Measurements from ENCODE around the gene SYT1. TPM values are rescaled to one million over a fixed set of nuclear protein-coding genes. Genes with fewer than 3 reads are reported as not detected.

The SYT1 gene
- total RNA-seq, 1 donor from 2014 or later: 2.1 TPM

DNA sequence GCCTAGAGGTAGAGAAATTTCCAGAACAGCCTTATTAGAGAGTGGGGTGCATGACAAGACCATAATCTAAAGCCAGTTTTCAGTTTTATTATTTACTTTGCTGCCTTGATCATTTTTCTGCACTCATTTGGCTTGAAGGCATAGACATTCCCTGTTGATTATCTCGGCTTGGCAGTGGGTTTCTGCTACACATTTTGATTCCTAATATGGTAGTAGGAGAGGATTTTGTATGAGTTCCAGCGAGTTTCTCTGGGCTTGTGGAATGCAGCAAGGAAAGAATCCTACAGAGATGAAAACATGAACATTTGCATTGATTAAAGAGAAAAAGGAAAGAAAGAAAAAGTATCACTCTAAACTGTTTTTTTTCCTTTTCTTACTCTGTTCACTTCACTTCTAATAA is 545.0 kb downstream of the SYT1 start:
- no peak overlapping the region for H3K9ac ChIP-seq (ENCODE audit: low read depth in 1 of 3, low read length in 3 of 3)
- H3K27ac ChIP-seq (ENCODE audit: low read depth, low read length): no peak overlapping the region
- no peaks in the 10 kb centered on the region for H3K27me3 ChIP-seq (ENCODE audit: control insufficient read depth in 3 of 3, insufficient read depth in 3 of 3, low read length in 3 of 3)

DNA sequence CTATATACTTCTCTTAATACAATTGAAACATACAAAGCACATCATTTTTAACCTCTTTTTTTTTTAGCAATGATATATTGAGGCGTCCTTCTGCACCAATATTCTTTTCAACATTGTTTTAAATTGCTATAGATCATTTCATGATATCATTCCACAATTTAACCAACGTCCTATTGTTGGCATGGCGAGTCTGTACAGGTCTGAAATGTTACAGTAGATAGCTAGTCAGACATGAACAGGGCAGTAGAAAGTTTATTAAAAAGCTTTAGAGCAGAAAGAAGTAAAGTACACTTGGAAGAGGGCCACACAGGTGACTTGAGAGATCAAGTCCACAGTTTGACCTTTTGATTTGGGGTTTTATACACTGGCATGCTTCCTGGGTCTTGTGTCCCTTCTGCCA is 547.2 kb downstream of the SYT1 start:
- Histone ChIP-seq H3K36me3 (ENCODE audit: control insufficient read depth in 3 of 3, insufficient read depth in 3 of 3, low read length in 3 of 3) (no peaks in the 10 kb centered on the region), H3K27ac (ENCODE audit: low read depth, low read length) (no peak overlapping the region), H3K4me3 (ENCODE audit: low read length in 3 of 3) (no peak overlapping the region), H3K9me3 (ENCODE audit: control insufficient read depth in 3 of 3, low read length in 3 of 3) (no peaks in the 10 kb centered on the region), H3K9ac (ENCODE audit: low read depth in 1 of 3, low read length in 3 of 3) (no peak overlapping the region), H3K4me1 (ENCODE audit: control insufficient read depth in 3 of 3, insufficient read depth in 3 of 3, low read length in 3 of 3) (peaks cover 0 to 2% (median 0%) of the 10 kb centered on the region in 3 donors), H3K27me3 (ENCODE audit: control insufficient read depth in 3 of 3, insufficient read depth in 3 of 3, low read length in 3 of 3) (no peaks in the 10 kb centered on the region)

More for the DNA sequence above, 545.0 kb downstream of the SYT1 start:
- Histone ChIP-seq H3K36me3 (ENCODE audit: control insufficient read depth in 3 of 3, insufficient read depth in 3 of 3, low read length in 3 of 3) (no peaks in the 10 kb centered on the region), H3K4me3 (ENCODE audit: low read length in 3 of 3) (no peak overlapping the region), H3K4me1 (ENCODE audit: control insufficient read depth in 3 of 3, insufficient read depth in 3 of 3, low read length in 3 of 3) (peaks cover 0 to 2% (median 0%) of the 10 kb centered on the region in 3 donors), H3K9me3 (ENCODE audit: control insufficient read depth in 3 of 3, low read length in 3 of 3) (no peaks in the 10 kb centered on the region)

DNA sequence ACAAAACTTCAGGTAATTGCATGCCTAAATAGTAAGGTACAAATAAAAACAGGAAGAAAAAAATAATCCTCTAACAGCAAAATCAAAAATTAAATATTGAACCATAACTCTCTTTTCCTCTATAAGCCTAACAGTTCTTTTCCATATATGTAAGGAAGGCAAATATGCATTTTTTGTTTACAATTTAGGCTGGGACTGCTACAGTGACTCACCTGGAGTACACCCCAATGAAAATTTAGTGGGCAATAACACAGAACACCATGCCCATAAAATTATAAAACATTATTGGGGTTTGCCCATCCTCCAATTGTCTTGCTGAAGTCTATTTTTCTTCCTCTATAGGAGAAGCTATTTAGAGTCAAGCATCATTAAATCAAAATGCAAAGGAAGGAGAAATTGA is 549.2 kb downstream of the SYT1 start:
- H3K4me3 ChIP-seq (ENCODE audit: low read length in 3 of 3): no peak overlapping the region
- no peak overlapping the region for H3K27ac ChIP-seq (ENCODE audit: low read depth, low read length)
- no peaks in the 10 kb centered on the region for H3K27me3 ChIP-seq (ENCODE audit: control insufficient read depth in 3 of 3, insufficient read depth in 3 of 3, low read length in 3 of 3)
- no peaks in the 10 kb centered on the region for H3K36me3 ChIP-seq (ENCODE audit: control insufficient read depth in 3 of 3, insufficient read depth in 3 of 3, low read length in 3 of 3)
- H3K4me1 ChIP-seq (ENCODE audit: control insufficient read depth in 3 of 3, insufficient read depth in 3 of 3, low read length in 3 of 3): no peaks in the 10 kb centered on the region
- no peak overlapping the region for H3K9ac ChIP-seq (ENCODE audit: low read depth in 1 of 3, low read length in 3 of 3)
- H3K9me3 ChIP-seq (ENCODE audit: control insufficient read depth in 3 of 3, low read length in 3 of 3): no peaks in the 10 kb centered on the region

DNA sequence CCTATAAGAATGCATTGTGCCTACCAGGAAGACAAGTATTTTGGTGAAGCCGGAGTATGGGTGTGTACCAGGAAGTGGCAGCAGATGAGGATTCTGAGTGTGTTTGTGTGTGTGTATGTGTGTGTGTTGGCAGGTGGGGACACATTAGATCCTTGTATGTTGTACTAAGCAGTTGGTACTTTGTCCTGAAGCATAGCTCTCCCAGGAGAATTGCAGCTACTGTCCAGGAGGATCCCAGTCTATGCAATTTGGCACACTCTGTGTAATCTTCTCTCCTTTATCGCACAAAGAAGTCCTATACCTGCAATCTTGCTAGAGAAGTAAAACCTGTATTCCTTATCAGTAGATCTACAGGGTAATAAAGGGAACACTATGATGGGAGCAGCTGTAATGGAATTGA is 549.7 kb downstream of the SYT1 start:
- H3K36me3 ChIP-seq (ENCODE audit: control insufficient read depth in 3 of 3, insufficient read depth in 3 of 3, low read length in 3 of 3): no peaks in the 10 kb centered on the region
- no peak overlapping the region for H3K9ac ChIP-seq (ENCODE audit: low read depth in 1 of 3, low read length in 3 of 3)
- no peaks in the 10 kb centered on the region for H3K27me3 ChIP-seq (ENCODE audit: control insufficient read depth in 3 of 3, insufficient read depth in 3 of 3, low read length in 3 of 3)
- no peak overlapping the region for H3K4me3 ChIP-seq (ENCODE audit: low read length in 3 of 3)
- H3K4me1 ChIP-seq (ENCODE audit: control insufficient read depth in 3 of 3, insufficient read depth in 3 of 3, low read length in 3 of 3): no peaks in the 10 kb centered on the region
- no peaks in the 10 kb centered on the region for H3K9me3 ChIP-seq (ENCODE audit: control insufficient read depth in 3 of 3, low read length in 3 of 3)
- H3K27ac ChIP-seq (ENCODE audit: low read depth, low read length): no peak overlapping the region

DNA sequence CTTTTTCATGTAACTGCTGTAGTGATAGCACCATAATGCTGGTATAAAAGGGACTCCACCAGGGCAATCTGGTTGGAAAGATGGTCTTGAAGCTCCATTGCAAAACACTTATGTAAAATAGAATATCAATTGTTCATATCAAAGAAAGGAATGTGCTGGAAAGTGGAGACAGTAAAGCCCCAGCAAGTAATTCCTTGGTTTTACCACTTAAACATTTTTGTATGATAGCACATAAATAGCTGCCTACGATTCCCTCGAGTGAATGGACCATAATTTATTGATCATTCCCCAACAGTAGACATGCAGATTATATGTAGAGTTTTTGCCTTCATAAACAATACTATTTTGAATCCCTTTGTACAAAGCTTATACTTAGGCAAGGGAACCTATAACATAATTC is 550.7 kb downstream of the SYT1 start:
- H3K27me3 ChIP-seq (ENCODE audit: control insufficient read depth in 3 of 3, insufficient read depth in 3 of 3, low read length in 3 of 3): no peaks in the 10 kb centered on the region
- no peak overlapping the region for H3K27ac ChIP-seq (ENCODE audit: low read depth, low read length)
- H3K4me3 ChIP-seq (ENCODE audit: low read length in 3 of 3): no peak overlapping the region
- no peaks in the 10 kb centered on the region for H3K36me3 ChIP-seq (ENCODE audit: control insufficient read depth in 3 of 3, insufficient read depth in 3 of 3, low read length in 3 of 3)
- no peak overlapping the region for H3K9ac ChIP-seq (ENCODE audit: low read depth in 1 of 3, low read length in 3 of 3)
- no peaks in the 10 kb centered on the region for H3K9me3 ChIP-seq (ENCODE audit: control insufficient read depth in 3 of 3, low read length in 3 of 3)
- no peaks in the 10 kb centered on the region for H3K4me1 ChIP-seq (ENCODE audit: control insufficient read depth in 3 of 3, insufficient read depth in 3 of 3, low read length in 3 of 3)

DNA sequence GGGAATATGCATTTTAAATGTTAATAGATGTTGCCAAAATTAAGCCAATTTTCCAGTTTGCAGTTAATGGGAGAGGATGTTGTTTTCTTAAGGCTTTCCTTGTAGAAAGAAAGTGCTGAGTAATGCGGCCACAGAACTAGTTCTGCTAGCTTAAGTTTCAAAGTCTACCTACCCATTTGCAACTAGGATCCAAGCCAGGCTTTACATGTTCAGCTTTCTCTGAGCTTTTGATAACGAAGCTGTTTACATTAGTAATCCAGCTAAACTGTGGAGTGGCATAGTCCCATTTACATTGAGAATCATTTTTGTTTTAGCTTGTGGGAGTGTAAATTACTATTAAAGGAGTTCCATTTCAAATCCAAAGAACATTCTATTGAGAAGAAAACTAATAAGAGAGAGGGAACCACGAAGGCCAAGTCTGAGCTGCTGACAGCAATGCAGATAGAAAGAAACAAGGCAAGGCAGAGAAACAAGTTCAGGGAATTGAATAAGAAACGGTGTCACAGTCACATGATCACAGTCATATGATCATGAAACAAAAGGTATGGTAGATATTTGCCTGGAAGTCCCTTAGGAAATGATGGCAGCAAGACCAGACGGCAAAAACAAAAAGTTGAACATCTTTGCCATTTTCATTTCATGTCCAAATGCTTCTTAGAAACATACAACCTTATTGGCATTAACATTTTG is 551.3 kb downstream of the SYT1 start:
- H3K27ac ChIP-seq (ENCODE audit: low read depth, low read length): no peak overlapping the region
- H3K36me3 ChIP-seq (ENCODE audit: control insufficient read depth in 3 of 3, insufficient read depth in 3 of 3, low read length in 3 of 3): no peaks in the 10 kb centered on the region
- no peaks in the 10 kb centered on the region for H3K4me1 ChIP-seq (ENCODE audit: control insufficient read depth in 3 of 3, insufficient read depth in 3 of 3, low read length in 3 of 3)
- no peak overlapping the region for H3K9ac ChIP-seq (ENCODE audit: low read depth in 1 of 3, low read length in 3 of 3)
- H3K27me3 ChIP-seq (ENCODE audit: control insufficient read depth in 3 of 3, insufficient read depth in 3 of 3, low read length in 3 of 3): no peaks in the 10 kb centered on the region
- no peak overlapping the region for H3K4me3 ChIP-seq (ENCODE audit: low read length in 3 of 3)
- no peaks in the 10 kb centered on the region for H3K9me3 ChIP-seq (ENCODE audit: control insufficient read depth in 3 of 3, low read length in 3 of 3)

DNA sequence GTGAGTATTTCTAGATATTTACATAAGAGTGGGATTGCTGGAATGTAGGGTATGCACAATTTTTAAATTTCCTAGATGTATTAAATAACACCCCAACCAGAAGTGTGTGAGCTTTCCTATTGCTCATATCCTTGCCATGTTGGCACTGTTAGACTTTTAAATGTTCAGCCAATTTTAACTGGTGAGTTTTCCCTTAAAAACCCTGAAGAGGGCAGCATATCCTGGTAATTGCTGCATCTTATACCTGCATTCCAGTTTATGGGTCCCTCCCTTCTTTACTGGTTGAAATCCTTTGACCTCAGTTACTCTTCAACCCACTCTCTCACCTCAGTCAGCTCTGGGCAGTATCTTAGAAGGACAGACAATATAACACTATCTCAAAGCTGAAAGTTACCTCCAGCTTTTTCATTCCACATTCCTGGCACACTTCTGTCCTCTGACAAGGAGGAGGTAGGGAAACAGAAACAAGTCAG is 555.6 kb downstream of the SYT1 start:
- Histone ChIP-seq H3K4me3 (ENCODE audit: low read length in 3 of 3) (no peak overlapping the region), H3K36me3 (ENCODE audit: control insufficient read depth in 3 of 3, insufficient read depth in 3 of 3, low read length in 3 of 3) (no peaks in the 10 kb centered on the region), H3K27ac (ENCODE audit: low read depth, low read length) (no peak overlapping the region), H3K4me1 (ENCODE audit: control insufficient read depth in 3 of 3, insufficient read depth in 3 of 3, low read length in 3 of 3) (no peaks in the 10 kb centered on the region), H3K9me3 (ENCODE audit: control insufficient read depth in 3 of 3, low read length in 3 of 3) (no peaks in the 10 kb centered on the region), H3K27me3 (ENCODE audit: control insufficient read depth in 3 of 3, insufficient read depth in 3 of 3, low read length in 3 of 3) (no peaks in the 10 kb centered on the region), H3K9ac (ENCODE audit: low read depth in 1 of 3, low read length in 3 of 3) (no peak overlapping the region)

DNA sequence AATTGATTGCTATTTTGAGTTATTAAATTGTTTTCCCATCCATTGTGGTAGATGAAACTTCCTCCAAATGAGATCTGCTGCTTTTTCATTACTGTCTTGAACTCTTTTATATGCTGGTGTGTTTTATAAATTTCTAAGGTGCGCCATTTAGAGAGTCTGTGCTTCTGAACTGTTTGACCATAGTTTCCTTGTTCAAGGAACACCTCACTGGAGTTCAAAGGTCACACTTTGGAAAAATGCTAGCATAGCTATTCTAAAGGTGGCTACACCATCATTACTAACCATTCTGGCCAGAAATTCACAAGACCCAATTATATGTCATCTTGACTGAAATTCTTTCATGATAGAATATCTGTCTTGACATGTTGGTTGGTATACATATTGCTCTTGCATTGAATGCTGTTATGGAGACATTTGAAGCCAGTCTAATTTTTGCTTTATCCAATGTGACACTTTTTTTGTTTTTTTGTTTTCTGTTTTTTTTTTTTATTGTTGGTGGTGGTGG is 556.7 kb downstream of the SYT1 start:
- H3K9ac ChIP-seq (ENCODE audit: low read depth in 1 of 3, low read length in 3 of 3): no peak overlapping the region
- no peak overlapping the region for H3K4me3 ChIP-seq (ENCODE audit: low read length in 3 of 3)
- H3K27me3 ChIP-seq (ENCODE audit: control insufficient read depth in 3 of 3, insufficient read depth in 3 of 3, low read length in 3 of 3): no peaks in the 10 kb centered on the region
- no peaks in the 10 kb centered on the region for H3K36me3 ChIP-seq (ENCODE audit: control insufficient read depth in 3 of 3, insufficient read depth in 3 of 3, low read length in 3 of 3)
- no peaks in the 10 kb centered on the region for H3K4me1 ChIP-seq (ENCODE audit: control insufficient read depth in 3 of 3, insufficient read depth in 3 of 3, low read length in 3 of 3)
- no peak overlapping the region for H3K27ac ChIP-seq (ENCODE audit: low read depth, low read length)
- no peaks in the 10 kb centered on the region for H3K9me3 ChIP-seq (ENCODE audit: control insufficient read depth in 3 of 3, low read length in 3 of 3)

DNA sequence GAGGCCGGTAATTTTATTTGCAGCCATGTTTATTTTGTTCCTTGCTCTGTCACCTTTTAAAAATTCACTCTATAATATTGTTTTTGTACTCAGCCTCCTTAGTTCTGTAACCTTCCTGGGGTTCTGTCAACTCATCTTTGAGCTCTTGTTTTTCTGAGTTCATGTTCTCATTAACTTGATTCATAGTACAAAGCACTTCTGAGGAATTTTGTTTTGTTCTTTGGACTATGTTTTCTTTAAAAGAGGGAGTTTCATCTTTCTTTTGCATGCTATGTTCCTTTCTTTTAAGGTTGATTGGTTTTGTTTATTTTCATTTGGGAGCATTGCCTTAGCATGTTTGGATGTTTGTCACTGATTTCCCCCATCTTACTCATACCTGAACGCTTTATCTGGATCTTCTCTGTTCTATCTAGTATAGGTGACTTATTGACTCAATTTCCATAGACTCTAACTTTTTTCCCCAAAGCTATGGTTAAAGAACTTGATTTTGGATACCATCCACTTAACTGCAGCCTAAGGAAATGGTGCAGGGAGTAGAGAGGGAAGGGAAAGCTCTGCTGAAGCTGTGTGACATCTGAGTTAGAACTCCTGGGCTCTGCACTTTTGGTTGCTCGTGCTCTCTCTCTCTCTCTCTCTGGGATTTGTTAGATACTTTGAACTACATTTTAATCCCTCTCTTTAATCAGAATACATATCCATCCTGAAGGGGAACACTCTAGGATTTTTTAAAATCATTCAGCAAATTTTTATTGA is 557.7 kb downstream of the SYT1 start:
- H3K36me3 ChIP-seq (ENCODE audit: control insufficient read depth in 3 of 3, insufficient read depth in 3 of 3, low read length in 3 of 3): no peaks in the 10 kb centered on the region
- no peak overlapping the region for H3K9ac ChIP-seq (ENCODE audit: low read depth in 1 of 3, low read length in 3 of 3)

DNA sequence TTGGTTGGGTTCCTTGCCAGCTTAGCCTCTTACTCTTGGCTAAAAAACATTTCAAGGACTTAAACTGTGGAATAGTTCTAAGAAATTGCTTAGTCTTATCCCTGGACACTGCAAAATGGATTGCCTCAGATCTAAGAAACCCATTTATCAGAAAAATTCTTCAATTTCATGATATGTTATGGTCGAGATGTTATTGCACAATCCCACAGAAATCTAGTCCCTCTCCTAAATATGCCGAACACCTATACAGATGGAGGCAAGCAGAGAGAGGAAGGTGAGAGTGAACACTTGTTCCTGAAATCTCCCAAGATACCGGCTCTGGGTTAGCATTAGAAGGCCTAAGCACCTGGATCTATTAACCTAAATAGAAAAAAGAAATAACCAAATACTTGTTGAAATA is 559.0 kb downstream of the SYT1 start:
- Histone ChIP-seq H3K27me3 (ENCODE audit: control insufficient read depth in 3 of 3, insufficient read depth in 3 of 3, low read length in 3 of 3) (no peaks in the 10 kb centered on the region), H3K9me3 (ENCODE audit: control insufficient read depth in 3 of 3, low read length in 3 of 3) (no peaks in the 10 kb centered on the region), H3K36me3 (ENCODE audit: control insufficient read depth in 3 of 3, insufficient read depth in 3 of 3, low read length in 3 of 3) (no peaks in the 10 kb centered on the region), H3K4me1 (ENCODE audit: control insufficient read depth in 3 of 3, insufficient read depth in 3 of 3, low read length in 3 of 3) (no peaks in the 10 kb centered on the region), H3K27ac (ENCODE audit: low read depth, low read length) (no peak overlapping the region), H3K9ac (ENCODE audit: low read depth in 1 of 3, low read length in 3 of 3) (no peak overlapping the region), H3K4me3 (ENCODE audit: low read length in 3 of 3) (no peak overlapping the region)

More for the DNA sequence above, 557.7 kb downstream of the SYT1 start:
- no peak overlapping the region for H3K4me3 ChIP-seq (ENCODE audit: low read length in 3 of 3)
- no peaks in the 10 kb centered on the region for H3K4me1 ChIP-seq (ENCODE audit: control insufficient read depth in 3 of 3, insufficient read depth in 3 of 3, low read length in 3 of 3)
- no peaks in the 10 kb centered on the region for H3K9me3 ChIP-seq (ENCODE audit: control insufficient read depth in 3 of 3, low read length in 3 of 3)
- no peak overlapping the region for H3K27ac ChIP-seq (ENCODE audit: low read depth, low read length)
- no peaks in the 10 kb centered on the region for H3K27me3 ChIP-seq (ENCODE audit: control insufficient read depth in 3 of 3, insufficient read depth in 3 of 3, low read length in 3 of 3)
